ENCODE data around the gene NADK. TPM values are rescaled to one million over a fixed set of nuclear protein-coding genes. Genes with fewer than 3 reads are reported as not detected.

NADK gene
- total and polyA plus RNA-seq, 2 of the 13 experiments (the other 11 are each of a cell fraction or from before 2014, with no cell fraction given), result 56.6 to 60.1 TPM

- H3K79me2 ChIP-seq (ENCODE audit: insufficient read depth, low read length), result peaks cover 29% of the 10 kb centered on the region
- peak overlapping the region; percentile 90 for H3K27ac ChIP-seq (ENCODE audit: extremely low read length, insufficient read depth, low read length)
- H2AFZ ChIP-seq (ENCODE audit: low read length), result no peak overlapping the region
- H3K9ac ChIP-seq (ENCODE audit: insufficient read depth, low read depth, low read length), result peak overlapping the region; percentile 96
- in situ Hi-C loops (cut with HindIII; ENCODE audit: extremely low pct_ligation_motif_present, low pct_unique_long_range_greater_than_20kb) (loop anchor here (10.0 kb wide), 1 partner anchor 125 kb away; no protein-coding TSS in a partner anchor), intact Hi-C loops (cut with micrococcal nuclease; ENCODE audit: unreplicated experiment) (loop anchor here (5.0 kb wide), 1 partner anchor 127 kb away; no protein-coding TSS in a partner anchor)
- peaks cover 0 to 3% of the 10 kb centered on the region in 2 experiments; a peak in 3 of 5 replicates for H3K36me3 ChIP-seq (replicated peaks in 1 of 2; ENCODE audit: control insufficient read depth in 1 of 2, insufficient read depth in 2 of 2, low read length in 2 of 2)
- H3K4me1 ChIP-seq (ENCODE audit: insufficient read depth, low read length), result peaks cover 67% of the 10 kb centered on the region
- CTCF ChIA-PET (ENCODE audit: low intra/inter-chr PET ratio, low total read pairs), result interaction anchor here (1.4 kb wide), 1 partner anchor 126 kb away, joined by 4 read pairs; no protein-coding TSS in a partner anchor
- no peak for DNase-seq (ENCODE audit: low spot score)
- H3K4me2 ChIP-seq (ENCODE audit: low read depth, low read length), result peak overlapping the region; percentile 93
- no peaks in the 10 kb centered on the region for H3K9me3 ChIP-seq (ENCODE audit: low read length)
- POLR2A ChIA-PET, result interaction anchor here (1.1 to 2.5 kb wide), 4 partner anchors 9 to 129 kb away, joined by 3 to 22 read pairs (median 7); no protein-coding TSS in a partner anchor
- no TSS peak for BruUV-seq (replicated peaks)
- ATAC-seq, result peak; percentile 0; the same call in 1 of the 3 replicates
- no peaks in the 10 kb centered on the region for H3K27me3 ChIP-seq (ENCODE audit: control insufficient read depth in 1 of 2, insufficient read depth in 2 of 2, low read length in 2 of 2)
- FAIRE-seq, result no peak
- peaks cover 7% of the 10 kb centered on the region for H4K20me1 ChIP-seq (ENCODE audit: insufficient read depth, low read length)
- H3K4me3 ChIP-seq (replicated peaks in 1 of 3; ENCODE audit: insufficient read depth in 1 of 3, low read depth in 2 of 3, low read length in 3 of 3), result peak overlapping the region; percentile 53 to 92 (median 71)
- WGBS (ENCODE audit: low lambda C conversion rate), result 7% methylated on average over 13 of the region's 19 CpGs
- TF ChIP-seq ZNF687 (CRISPR knock-in tag; IDR thresholded peaks at IDR 0.05), result peak; percentile 39
- TF ChIP-seq, protein P1, sequence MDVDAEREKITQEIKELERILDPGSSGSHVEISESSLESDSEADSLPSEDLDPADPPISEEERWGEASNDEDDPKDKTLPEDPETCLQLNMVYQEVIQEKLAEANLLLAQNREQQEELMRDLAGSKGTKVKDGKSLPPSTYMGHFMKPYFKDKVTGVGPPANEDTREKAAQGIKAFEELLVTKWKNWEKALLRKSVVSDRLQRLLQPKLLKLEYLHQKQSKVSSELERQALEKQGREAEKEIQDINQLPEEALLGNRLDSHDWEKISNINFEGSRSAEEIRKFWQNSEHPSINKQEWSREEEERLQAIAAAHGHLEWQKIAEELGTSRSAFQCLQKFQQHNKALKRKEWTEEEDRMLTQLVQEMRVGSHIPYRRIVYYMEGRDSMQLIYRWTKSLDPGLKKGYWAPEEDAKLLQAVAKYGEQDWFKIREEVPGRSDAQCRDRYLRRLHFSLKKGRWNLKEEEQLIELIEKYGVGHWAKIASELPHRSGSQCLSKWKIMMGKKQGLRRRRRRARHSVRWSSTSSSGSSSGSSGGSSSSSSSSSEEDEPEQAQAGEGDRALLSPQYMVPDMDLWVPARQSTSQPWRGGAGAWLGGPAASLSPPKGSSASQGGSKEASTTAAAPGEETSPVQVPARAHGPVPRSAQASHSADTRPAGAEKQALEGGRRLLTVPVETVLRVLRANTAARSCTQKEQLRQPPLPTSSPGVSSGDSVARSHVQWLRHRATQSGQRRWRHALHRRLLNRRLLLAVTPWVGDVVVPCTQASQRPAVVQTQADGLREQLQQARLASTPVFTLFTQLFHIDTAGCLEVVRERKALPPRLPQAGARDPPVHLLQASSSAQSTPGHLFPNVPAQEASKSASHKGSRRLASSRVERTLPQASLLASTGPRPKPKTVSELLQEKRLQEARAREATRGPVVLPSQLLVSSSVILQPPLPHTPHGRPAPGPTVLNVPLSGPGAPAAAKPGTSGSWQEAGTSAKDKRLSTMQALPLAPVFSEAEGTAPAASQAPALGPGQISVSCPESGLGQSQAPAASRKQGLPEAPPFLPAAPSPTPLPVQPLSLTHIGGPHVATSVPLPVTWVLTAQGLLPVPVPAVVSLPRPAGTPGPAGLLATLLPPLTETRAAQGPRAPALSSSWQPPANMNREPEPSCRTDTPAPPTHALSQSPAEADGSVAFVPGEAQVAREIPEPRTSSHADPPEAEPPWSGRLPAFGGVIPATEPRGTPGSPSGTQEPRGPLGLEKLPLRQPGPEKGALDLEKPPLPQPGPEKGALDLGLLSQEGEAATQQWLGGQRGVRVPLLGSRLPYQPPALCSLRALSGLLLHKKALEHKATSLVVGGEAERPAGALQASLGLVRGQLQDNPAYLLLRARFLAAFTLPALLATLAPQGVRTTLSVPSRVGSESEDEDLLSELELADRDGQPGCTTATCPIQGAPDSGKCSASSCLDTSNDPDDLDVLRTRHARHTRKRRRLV (CRISPR knock-in tag; IDR thresholded peaks at IDR 0.05), result peak; percentile 77; the same call in 1 of the 2 replicates
- peak; percentile 63 for TF ChIP-seq CEBPG (CRISPR knock-in tag; IDR thresholded peaks at IDR 0.05)
- no peak for TF ChIP-seq MXD4 (CRISPR knock-in tag; IDR thresholded peaks at IDR 0.05)
- no peak for TF ChIP-seq BHLHE40 (IDR thresholded peaks at IDR 0.05; ENCODE audit: low read length)
- TF ChIP-seq MED13 (CRISPR knock-in tag; IDR thresholded peaks at IDR 0.05), result no peak
- TF ChIP-seq SOX13 (IDR thresholded peaks at IDR 0.05), result no peak
- TF ChIP-seq SOX13 (CRISPR knock-in tag; conservative IDR thresholded peaks at IDR 0.05 in 1 of 2, IDR thresholded peaks at IDR 0.05 in 1 of 2), result peak in 1 of 2 experiments; percentile 35; a peak in 2 of 4 replicates
- TF ChIP-seq XRCC5 (optimal IDR thresholded peaks at IDR 0.05; ENCODE audit: low read length), result peak; percentile 6
- peak; percentile 26; the same call in 1 of the 2 replicates for TF ChIP-seq ZNF605 (CRISPR knock-in tag; IDR thresholded peaks at IDR 0.05)
- no peak for TF ChIP-seq SNAPC2 (CRISPR knock-in tag; IDR thresholded peaks at IDR 0.05)
- TF ChIP-seq ZGPAT (CRISPR knock-in tag; IDR thresholded peaks at IDR 0.05), result no peak
Observed at GRCh38 chr1:1779691-1780597, 1.7 kb upstream of the NADK start.

Measured in HepG2 (cell line).